HG03066 (cell line): ENCODE results near the gene GLIPR1L1.
A peak's percentile ranks its signal among the peaks of the same experiment; 100 is the strongest.

Experiments
- ATAC-seq: cut with Tn5 transposase; IDR thresholded peaks from one replicate; pipeline ENCODE4 v1.9.1; 2021; ENCODE audit warnings: low read depth; ENCODE audit not compliant: unreplicated experiment

The GLIPR1L1 gene

DNA sequence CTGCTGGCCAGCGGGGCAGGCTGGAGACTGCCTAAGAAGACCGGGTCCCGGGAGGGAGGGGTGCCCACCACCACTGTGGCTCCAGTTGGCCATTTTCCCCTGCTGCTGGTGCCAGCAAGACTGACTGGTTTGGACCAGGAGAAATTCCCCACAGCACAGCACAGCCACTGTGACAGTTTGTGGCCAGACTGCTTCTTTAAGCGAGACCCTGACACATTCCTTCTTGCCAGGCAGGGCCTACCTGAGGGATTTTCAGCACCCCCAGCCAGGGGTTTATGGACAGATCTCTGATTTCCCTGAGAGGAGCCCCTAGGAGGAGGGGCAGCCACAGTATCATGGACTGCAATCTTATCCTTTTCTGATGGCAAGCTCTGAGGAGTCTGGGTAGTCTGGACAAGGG lies 15.5 kb downstream of the GLIPR1L1 start:
- ATAC-seq: no peak

DNA sequence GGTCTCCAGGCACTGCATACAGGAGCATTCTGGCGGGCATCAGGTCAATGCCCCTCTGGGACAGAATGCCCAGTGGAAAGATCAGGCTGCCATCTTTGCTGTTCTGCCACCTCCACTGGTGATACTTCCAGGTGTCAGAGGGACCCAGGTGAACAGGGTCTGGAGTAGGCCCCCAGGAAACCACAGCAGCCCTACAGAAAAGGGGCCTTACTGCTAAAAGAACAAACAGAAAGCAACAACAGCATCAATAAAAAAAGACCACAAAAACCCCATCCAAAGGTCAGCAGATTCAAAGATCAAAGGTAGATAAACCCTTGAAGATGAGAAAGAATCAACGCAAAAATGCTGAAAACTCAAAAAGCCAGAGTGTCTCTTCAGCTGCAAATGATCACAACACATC lies 15.9 kb downstream of the GLIPR1L1 start:
- ATAC-seq: no peak

DNA sequence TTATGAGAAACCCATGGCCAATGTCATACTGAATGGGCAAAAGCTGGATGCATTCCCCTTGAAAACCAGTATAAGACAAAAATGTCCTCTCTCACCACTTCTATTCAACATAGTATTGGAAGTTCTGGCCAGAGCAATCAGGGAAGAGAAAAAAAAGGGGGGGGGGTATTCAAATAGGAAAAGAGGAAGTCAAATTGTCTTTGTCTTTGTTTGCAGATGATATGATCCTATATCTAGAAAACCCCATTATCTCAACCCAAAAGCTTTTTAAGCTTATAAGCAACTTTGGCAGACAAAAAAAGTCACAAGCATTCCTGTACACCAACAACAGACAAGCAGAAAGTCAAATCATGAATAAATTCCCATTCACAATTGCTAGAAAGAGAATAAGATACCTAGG lies 19.5 kb downstream of the GLIPR1L1 start:
- no peak for ATAC-seq

DNA sequence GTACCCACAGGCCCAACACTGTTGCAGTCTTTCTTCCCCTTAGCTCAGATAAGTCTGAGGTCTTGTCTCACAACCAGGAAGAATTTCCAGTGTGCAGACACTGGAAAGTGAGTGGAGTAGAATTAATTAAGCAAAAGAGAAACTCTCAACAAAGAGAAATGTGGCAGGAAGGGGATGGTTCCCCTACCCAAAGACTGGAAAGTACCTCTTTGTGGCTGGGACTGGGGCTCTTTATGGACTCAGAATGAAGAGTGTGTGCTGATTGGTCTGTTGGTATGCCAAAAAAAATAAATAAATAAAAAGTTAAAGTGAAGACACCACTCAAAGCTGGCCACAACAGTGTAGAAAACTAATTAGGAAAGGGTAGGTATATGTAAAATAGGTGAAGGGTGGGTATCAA lies 26.4 kb downstream of the GLIPR1L1 start:
- no peak for ATAC-seq

DNA sequence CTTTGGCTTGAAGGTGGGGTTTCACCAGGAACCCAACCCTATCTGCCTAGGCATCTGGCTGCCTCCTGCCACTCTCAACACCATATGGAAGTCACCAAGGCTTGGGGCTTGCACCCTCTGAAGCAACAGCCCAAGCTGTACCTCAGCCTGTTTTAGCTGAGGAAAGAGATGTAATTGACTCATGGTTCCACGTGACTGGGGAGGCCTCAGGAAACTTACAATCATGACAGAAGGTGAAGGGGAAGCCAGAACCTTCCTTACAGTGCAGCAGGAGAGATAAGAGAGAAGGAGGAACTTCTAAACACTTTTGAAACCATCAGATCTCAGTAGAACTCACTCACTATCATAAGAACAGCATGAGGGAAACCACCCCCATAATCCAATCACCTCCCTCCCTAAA lies 26.9 kb downstream of the GLIPR1L1 start:
- ATAC-seq: no peak

DNA sequence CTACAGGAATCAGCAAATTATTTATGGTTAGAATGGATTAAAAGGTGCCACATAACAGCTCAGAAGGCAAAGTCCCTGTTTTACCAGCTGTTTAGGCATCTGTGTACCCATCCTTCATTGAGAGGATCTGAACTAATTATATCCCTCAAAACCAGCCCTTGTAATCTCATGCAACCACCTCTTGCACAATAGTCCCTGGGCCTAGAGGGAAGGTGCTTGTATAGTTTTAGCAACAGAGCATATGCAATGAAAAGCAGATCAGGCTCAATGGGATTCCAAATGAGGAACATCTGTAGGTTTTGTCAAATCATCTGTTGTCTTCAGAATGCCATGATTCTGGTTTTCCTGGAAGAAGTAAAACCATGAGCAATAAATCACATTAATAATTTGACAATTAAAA lies 30.4 kb downstream of the GLIPR1L1 start:
- no peak for ATAC-seq

DNA sequence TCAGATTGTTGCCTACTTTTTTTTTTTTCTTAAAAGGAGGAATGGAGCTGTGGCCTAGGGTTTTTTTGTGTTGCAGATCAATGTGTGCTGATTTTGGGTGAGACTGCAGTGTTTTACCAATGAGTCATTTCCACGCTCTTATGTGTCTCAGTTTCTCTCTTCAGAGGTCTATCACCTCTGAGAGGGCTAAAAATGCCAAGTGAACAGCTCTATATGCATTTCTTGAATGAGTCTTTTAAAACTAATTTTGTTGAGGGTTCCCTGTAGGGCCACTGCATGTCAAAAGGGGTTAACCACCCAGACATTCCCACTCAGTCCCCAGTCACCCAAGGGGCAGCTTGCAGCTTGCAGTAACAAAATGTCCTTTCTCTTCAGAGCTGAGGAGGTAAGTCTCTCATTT lies 32.2 kb downstream of the GLIPR1L1 start:
- no peak for ATAC-seq

DNA sequence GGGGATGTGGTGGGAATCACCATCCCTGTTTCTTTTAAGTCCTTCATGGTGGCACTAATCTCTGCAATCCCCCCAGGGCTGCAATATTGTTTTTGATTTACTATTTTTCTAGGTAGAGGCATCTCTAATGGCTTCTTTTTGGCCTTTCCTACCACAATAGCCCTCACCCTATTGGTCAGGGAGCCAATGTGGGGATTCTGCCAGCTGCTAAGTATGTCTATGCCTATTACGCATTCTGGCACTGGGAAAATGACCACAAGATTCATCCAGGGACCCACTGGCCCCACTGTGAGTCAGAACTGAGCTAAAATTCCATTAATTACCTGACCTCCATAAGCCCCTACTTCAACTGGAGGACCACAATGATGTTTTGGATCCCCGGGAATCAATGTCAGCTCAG lies 40.5 kb downstream of the GLIPR1L1 start:
- ATAC-seq: no peak

DNA sequence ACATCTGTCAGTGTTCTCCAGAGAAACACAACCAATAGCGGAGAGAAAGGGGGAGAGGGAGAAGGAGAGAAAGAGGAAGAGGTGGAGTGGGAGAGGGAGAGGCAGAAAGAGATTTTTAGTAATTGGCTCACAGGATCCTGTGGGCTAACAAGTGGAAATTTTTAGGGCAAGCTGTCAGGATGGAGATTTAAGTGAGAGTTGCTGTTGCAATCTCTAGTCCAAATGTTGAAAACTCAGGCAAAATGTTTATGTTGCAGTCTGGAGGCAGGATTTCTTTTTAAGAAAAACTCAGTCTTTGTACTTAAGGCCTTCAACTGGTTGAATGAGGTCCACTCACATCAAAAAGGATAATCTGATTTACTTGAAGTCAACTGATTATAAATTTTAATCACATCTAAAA lies 43.9 kb downstream of the GLIPR1L1 start:
- no peak for ATAC-seq

DNA sequence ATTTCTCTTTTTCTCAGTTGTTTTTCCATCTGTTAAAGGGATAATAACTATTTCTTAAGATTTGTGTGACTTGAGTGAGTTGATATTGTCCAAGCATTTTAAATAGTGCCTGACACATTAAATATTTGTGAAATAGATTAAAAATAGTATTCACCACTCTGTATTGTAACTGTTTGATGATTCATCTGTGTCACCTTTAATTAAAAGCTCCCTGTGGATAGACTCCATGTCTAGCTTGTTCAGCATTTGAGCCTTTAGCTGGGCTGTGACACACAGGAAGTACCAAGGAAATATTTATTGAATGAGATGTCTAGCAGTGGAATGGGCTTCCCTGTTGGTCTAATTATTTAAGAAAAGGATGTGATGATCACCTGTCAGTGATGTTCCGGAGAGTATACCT lies 54.6 kb downstream of the GLIPR1L1 start:
- no peak for ATAC-seq

DNA sequence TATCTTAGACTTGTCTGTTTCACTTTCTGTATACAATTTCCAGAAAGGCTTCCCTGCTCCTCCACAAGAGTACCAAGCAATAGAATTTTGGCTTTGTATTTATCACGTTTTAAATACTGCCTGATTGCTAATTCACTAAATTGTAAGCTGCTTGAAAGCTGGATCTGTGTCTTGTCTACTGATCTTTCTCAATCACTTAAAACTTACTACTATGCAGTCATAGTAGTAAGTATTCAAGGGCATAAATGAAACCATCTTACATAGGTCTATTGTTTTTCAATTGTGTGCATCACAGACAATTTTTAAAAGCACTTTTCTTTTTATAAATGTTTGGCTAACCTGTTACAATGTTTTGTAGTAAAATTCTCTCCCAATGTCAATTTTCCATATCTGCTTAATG lies 55.2 kb downstream of the GLIPR1L1 start:
- no peak for ATAC-seq

DNA sequence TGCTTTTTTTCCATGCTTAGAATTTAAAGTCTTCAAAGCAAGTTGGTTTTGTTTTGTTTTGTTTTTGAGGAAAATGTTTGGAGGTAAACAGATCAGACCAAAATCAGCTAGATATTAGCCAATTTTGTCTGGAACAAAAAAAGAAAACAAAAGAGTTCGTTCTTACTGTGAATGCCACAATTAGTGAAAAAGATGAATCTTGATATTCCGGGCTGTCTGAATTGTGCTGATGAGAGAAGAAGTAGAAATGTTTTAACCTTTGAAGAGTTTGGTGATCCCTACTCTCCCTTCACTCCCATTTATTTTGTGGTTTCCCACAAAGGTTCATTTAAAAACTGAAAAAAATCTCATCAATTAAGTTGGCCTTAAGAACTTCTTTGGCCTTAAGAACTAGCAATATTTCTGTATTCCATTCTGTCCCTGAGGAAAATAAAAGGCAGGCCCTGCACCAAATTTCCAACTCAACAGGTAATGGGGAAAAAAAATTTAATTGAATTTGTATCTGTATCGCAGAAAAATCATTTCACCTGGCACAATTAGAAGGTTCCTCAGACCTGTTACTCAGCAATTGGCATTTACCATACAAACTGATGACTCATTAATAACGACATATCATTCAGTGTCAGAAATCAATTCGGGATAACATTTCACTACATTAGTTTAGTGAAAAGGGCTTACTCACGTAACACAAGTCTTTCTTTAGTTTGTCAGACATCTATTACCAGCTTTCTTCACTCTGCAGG lies 55.9 kb downstream of the GLIPR1L1 start:
- ATAC-seq: no peak

DNA sequence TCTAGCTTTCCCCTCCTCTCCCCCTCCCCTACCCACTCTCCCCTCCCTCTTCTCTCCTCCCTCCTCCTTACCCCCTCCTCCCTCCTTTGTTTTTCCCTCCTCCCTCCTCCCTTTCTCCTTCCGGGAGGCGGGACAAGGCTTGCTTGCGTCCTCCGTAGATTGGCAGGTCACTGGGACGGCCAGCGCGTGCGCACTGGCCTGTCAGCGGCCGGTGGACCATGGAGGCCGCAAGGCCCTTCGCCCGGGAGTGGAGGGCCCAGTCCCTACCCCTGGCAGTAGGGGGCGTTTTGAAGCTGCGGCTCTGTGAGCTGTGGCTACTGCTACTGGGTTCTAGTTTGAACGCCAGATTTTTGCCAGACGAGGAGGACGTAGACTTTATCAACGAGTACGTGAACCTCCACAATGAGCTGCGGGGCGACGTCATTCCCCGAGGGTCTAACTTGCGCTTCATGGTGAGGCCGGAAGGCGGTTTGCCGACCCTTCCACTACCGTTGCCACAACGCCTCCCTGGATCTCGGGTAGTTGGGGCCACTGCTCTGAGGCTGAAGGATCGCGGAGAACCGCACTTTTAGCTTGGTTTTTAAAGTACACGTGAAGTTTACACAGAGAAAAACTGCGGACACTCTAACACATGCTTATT lies 56.5 kb downstream of the GLIPR1L1 start, which contains the start of gene GLIPR1L2:
Gene GLIPR1L2 (plus strand): TSS at position 191 of the 640 bp plus-strand sequence. CDS start 28 bp downstream, at position 219.
- ATAC-seq: peak; percentile 96

DNA sequence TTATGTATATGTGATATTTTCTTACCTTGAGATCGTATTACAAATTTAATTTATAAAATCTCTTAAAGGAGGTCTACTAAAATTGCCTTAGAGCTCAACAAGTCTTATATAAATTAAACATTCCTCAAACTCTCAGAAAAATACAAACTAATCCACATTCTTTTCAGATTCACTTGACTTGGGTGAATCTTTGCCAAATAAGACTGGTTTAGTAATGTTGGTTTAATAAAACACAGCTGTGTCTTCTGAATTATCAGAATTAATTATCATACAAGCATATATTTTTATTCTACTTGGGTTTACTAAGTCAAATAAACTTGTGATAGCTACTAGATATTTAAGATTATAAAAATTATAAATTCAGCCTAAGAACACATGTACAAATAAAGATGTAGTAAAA lies 69.8 kb downstream of the GLIPR1L1 start:
- ATAC-seq: no peak

DNA sequence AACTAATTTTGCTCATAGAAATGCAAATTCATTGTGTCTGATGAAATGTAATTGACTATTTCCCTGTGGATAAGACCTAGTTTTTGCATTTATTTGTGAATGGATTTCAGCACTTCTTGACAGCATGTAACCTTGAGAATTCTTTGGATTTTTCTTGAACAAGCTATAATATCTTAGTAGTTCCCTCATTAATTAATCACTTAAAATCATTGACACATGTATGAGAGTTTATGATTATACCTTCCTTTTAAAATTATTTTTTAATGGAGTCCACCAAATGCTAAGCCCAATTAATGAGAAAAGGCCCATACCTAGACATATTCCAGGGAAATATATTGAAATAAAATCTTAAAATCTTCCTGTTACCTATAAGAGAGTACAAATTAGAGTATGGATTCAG lies 73.2 kb downstream of the GLIPR1L1 start:
- ATAC-seq: no peak

DNA sequence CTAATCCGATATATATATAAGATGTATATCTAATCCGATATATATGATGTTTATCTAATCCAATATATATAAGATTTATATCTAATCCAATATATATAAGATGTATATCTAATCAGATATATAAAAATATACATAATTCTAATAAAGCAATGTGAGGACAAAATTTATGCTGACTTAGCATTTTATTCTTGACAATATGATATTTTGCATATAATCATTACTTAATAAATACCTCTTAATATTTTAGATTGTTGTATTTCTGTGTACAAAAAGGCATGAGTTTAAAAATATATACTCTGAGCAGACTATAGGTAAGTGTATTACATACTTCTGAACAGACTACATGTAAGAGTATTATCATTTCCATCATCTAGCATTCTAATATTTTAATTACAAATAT lies 75.4 kb downstream of the GLIPR1L1 start:
- no peak for ATAC-seq

DNA sequence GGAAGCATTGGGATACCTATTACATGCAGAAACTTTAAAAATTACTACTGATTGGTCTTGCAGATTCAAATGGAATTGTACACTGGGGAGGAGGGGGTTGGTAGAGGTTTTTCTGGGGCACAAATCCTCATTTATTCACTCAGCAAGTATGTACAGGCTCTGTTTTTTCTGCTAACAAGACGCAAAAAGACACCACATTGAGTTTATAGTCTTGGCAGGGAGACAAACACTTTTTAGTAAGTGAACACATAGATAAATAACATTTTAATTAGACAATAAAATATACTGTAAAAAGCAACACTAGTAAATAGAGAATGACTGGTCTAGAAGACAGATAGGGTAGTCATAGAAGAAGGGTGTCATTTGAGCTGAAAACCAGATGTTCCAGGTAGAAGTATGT lies 80.2 kb downstream of the GLIPR1L1 start:
- ATAC-seq: no peak

DNA sequence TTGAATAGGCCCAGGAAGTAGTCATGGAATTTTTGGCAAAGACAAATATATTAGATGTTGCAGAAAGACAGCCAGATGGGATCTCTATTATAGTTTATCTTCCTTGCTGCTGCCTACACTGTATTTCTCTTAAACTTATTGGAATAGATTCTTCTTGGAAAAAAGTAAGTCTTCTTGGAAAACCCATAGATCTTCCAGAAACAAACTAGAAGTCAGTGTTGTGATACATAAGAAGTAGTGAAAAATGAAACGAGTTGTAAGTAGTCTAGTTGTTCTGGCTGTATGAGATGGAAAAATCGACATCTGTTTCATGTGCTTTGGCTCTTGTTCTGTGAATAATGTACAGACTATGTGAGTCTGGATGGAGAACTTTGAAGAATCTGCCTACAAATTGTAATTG lies 85.4 kb downstream of the GLIPR1L1 start:
- ATAC-seq: no peak
